ENCODE data around the gene AGBL4.

GRCh38 chr1:48693180-48693579 lies 1330.6 kb downstream of the AGBL4 start:
- TF ChIP-seq CTCF (IDR thresholded peaks at IDR 0.05 in 4 of 5, conservative IDR thresholded peaks at IDR 0.05 in 1 of 5) (no peak), POLR2A (IDR thresholded peaks at IDR 0.05) (no peak)
